ENCODE results near the gene VSIR.

VSIR gene

GRCh38 chr10:71727738-71728737 lies 45.3 kb downstream of the VSIR start:
- DNase-seq (ENCODE audit: low read depth in 2 of 2) = no peak

DNA sequence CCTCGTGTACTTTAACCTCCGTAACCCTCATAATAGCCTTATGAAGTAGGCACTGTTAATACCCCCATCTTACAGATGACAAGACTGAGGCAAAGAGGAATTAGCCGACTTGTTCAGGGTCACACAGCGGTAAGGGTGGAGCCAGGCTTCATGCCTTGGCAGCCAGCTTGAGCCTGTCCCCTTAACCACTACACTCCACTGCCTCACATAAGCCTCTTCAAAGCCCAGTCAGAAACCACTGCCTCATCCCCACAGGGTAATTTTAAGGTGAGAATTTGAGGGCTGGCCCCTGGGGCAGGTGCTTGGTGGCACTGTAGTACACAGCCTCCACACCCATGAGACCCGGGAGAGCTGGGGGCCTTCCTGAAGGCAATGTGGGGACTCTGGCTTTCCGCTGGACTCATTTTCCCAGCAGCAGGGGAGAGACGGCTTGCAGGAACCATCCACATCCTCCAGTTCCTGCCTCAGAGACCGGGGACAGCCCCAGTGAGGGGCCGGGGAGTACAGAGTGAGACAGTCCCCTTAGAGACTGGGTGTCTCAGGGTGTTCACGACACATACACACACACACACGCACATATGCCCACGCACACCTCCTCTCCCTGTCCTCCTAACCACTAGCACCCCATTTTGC lies 46.1 kb downstream of the VSIR start:
- DNase-seq (ENCODE audit: low read depth in 2 of 2) = peak in 1 of 2 donors; percentile 53

DNA sequence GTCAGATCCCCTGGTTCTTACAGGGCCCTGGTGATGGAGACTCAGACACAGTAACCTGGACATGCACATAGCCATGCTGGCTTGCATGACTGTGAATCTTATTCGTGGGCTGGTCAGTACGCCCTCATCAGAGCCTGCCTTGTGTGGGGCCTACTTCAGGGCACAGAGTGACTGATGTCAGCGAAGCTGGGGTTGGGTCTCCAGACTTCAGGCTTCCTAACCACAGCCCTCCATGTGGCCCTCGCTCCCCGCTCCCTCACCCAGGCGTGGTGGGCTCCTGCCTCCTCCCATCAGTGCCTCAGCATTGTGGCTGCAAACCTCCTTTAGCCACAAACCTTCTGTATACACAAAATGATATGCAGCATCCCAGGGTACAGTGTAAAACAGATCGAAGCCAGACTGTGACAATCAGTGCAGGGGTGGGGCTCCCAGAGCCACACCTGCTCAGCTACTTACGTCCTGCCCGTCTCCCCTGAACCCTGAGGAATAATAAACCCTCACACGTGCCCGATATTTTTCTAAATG lies 46.7 kb downstream of the VSIR start:
- DNase-seq (ENCODE audit: low read depth in 2 of 2) = peak in 1 of 2 donors; percentile 41

GRCh38 chr10:71725998-71726579 lies 47.2 kb downstream of the VSIR start:
- peak; percentile 62 to 68 for DNase-seq (ENCODE audit: low read depth in 2 of 2)

DNA sequence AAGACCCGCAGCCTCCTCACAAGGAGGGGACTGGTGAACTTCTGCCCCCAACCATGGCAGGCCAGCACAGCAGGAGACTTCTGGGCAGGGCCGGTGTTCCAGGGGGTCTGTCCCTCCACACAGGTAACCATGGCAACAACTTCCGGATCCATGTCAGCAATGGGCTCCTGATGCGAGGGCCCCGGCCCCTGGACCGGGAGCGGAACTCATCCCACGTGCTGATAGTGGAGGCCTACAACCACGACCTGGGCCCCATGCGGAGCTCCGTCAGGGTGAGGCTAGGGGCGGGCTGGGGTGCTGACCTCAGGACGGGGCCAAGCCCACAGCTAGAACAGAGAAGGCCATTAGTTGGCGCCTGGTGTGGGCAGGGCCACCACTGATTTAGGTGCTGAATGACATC lies 48.1 kb downstream of the VSIR start:
- no peak for DNase-seq (ENCODE audit: low read depth in 2 of 2)

GRCh38 chr10:71724539-71724938 lies 48.8 kb downstream of the VSIR start:
- DNase-seq (ENCODE audit: low read depth in 2 of 2) = no peak

- DNase-seq (ENCODE audit: low read depth in 2 of 2) = no peak
Measured at GRCh38 chr10:71723311-71723710, 50.0 kb downstream of the VSIR start.

- no peak for DNase-seq (ENCODE audit: low read depth in 2 of 2)
Measured at GRCh38 chr10:71722849-71723248, 50.5 kb downstream of the VSIR start.

- DNase-seq (ENCODE audit: low read depth in 2 of 2) = no peak
Measured at GRCh38 chr10:71721313-71721712, 52.0 kb downstream of the VSIR start.

- DNase-seq (ENCODE audit: low read depth in 2 of 2) = no peak
Measured at GRCh38 chr10:71720288-71720687, 53.0 kb downstream of the VSIR start.

GRCh38 chr10:71719464-71720201 lies 53.7 kb downstream of the VSIR start, which contains the start of gene C10orf105:
Gene C10orf105, minus strand, starts transcription at chr10:71719778. Its CDS starts 3,441 bp downstream, at chr10:71716337.
- no peak for DNase-seq (ENCODE audit: low read depth in 2 of 2)

DNA sequence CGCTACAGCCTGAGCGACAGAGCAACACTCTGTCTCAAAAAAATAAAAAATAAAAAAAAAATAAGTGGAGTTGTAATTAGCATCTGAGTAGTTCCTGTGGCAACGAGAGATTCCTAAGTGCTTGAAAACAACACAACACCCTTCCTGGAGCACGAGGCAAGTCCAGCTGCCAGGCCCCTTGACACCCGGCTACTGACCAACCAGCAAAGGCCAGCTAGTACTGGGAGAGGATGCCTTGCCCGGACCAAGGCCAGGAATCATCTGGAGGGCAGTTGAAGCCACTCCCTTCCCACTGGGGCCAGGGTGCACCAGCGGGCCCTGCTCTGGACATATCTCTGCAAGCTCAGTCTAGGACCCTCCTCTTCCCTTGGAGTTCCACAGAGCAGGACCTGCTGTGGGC lies 54.3 kb downstream of the VSIR start:
- DNase-seq (ENCODE audit: low read depth in 2 of 2) = no peak

- no peak for DNase-seq (ENCODE audit: low read depth in 2 of 2)
Measured at GRCh38 chr10:71718165-71718698, 55.1 kb downstream of the VSIR start.

DNA sequence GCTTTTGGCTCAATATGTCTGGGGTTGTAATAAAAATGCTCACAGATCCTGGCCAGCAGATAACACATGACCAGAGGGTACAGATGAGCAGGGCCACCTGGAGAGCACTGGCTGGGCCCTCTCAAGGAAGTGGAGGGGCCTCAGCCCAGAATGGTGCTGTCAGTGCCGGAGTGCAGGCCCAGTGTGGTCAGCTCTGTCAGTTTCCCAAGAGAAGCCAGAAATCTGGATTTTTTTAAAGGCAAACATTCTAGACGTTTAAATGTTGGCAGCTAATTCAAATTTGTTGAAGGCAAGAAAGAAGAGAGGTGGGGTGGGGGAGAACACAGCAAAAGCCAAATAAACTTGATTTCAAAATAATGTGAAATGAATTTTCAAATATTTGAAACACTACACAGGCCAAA lies 55.8 kb downstream of the VSIR start:
- DNase-seq (ENCODE audit: low read depth in 2 of 2) = no peak

- DNase-seq (ENCODE audit: low read depth in 2 of 2) = no peak
Measured at GRCh38 chr10:71717056-71717455, 56.3 kb downstream of the VSIR start.

DNA sequence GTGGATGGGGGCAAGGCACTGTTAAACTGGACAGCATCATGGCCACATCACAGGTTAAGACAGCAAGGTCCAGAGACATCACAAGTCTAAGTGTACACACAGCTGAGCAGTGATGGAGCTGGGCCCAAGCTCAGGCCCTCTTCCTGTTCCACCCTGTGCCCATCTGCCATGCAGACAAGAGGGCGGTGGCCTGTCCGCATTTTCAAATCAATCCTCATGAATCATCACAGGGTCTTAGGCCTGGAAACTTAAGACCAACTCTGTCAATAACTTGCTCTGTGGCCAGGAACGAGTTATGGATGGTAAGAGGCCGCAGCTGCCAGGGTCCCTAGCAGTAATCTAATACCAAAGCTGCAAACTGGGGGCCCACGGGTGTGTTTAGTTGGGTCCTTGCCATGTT lies 56.9 kb downstream of the VSIR start:
- DNase-seq (ENCODE audit: low read depth in 2 of 2) = no peak

DNA sequence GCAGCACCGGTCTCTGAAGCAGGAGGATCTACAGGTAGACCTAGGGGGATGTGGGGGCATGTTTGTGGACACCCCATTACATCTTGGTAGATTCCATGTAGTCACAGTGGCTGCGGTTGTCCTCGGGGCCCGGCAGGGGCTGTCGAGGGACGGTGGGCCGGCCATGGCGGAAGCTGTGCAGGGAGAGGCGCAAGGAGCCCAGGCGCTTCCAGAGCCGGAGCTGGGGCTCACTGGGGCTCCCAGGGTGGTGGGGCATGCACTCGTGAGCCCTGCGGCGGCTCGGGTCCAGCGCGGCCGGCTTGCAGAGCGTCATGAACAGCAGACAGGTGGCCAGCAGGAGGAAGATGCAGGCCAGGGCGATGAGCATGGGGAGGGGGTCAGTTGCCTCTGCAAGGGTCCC lies 57.5 kb downstream of the VSIR start:
- DNase-seq (ENCODE audit: low read depth in 2 of 2) = no peak

DNA sequence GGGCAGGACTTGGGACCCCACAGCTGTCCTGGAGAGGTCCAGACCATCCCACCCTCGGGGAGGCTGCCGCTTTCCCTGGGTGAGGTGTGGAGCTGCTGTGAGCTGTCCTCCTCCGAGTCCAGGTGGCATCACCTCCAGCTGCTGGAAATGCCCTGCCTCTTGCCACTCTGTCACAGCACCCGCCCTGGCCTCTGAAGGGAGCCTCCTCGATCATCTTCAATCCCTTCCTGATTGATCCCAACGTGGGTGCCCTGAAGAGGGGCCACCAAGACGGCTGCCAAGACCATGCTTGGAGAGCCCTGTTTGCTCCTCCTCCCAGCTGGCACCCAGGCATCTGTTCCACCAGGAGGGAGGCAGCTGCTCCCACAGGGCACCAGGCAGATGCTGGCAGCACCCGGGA lies 58.3 kb downstream of the VSIR start:
- DNase-seq (ENCODE audit: low read depth in 2 of 2) = no peak

GRCh38 chr10:71714592-71714991 lies 58.7 kb downstream of the VSIR start:
- DNase-seq (ENCODE audit: low read depth in 2 of 2) = no peak

DNA sequence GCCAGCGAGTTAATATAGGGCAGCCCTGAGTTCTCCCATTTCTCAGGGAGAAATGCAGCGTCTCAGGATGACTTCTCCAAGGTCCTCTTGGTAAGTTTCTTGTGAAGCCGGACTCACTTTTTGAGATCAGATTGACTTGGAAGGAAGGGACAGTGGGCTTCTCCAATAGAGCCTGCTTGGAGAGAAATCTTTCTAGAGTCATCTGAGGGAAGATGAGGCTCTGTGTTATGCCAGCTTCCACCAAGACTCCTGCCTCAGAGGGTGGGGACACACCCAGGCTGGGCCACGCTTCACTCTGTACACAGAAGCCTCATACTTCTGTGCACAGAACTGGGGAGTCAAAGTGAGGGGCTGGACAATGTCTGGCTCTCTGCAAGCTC lies 59.3 kb downstream of the VSIR start:
- no peak for DNase-seq (ENCODE audit: low read depth in 2 of 2)

Data from stimulated activated CD4-positive, alpha-beta T cell treated with anti-CD3 and anti-CD28 coated beads, Interleukin-1b, Interleukin-23, amount 100 ng/mL, for 4 hours (primary cell).